ENCODE results near the gene POU2F3.

Gene POU2F3

GRCh38 chr11:120326845-120327281 lies 86.9 kb downstream of the POU2F3 start:
- H3K23ac ChIP-seq (ENCODE audit: low read length): no peak overlapping the region
- DNase-seq: no peak
- H3K79me2 ChIP-seq (ENCODE audit: control insufficient read depth, insufficient read depth, low read length): no peaks in the 10 kb centered on the region
- no peak overlapping the region for H2BK120ac ChIP-seq (ENCODE audit: low read depth, low read length)
- H2AK5ac ChIP-seq (ENCODE audit: low read length): no peak overlapping the region
- H4K5ac ChIP-seq (ENCODE audit: low read length): no peak overlapping the region
- H3K4me3 ChIP-seq (ENCODE audit: low read length): no peak overlapping the region
- no peak overlapping the region for H3K4ac ChIP-seq (ENCODE audit: low read depth, low read length)
- H3K27me3 ChIP-seq (ENCODE audit: insufficient read depth, low read length, poor library complexity): no peaks in the 10 kb centered on the region
- no peak overlapping the region for H3K18ac ChIP-seq (ENCODE audit: low read length)
- no peak overlapping the region for H2BK5ac ChIP-seq (ENCODE audit: low read length)
- no peak overlapping the region for H3K9ac ChIP-seq (ENCODE audit: low read length)
- H3K56ac ChIP-seq (ENCODE audit: low read length): no peak overlapping the region
- no CpG with 5 or more reads among the region's 4 CpGs for WGBS (ENCODE audit: extremely low coverage, insufficient coverage, low lambda C conversion rate)
- no peaks in the 10 kb centered on the region for H3K4me1 ChIP-seq (ENCODE audit: control insufficient read depth, low read depth, low read length)
- no peak overlapping the region for H4K8ac ChIP-seq (ENCODE audit: low read depth, low read length)
- no peak overlapping the region for H3K27ac ChIP-seq (ENCODE audit: low read depth, low read length)
- no peaks in the 10 kb centered on the region for H3K79me1 ChIP-seq (ENCODE audit: low read length)
- no peaks in the 10 kb centered on the region for H3K36me3 ChIP-seq (ENCODE audit: control insufficient read depth, insufficient read depth, low read length)
- H2BK15ac ChIP-seq (replicated peaks; ENCODE audit: low read depth): no peak overlapping the region
- H3K4me2 ChIP-seq (ENCODE audit: low read length): no peak overlapping the region

- Histone ChIP-seq H3K9ac (ENCODE audit: low read length) (no peak overlapping the region), H3K27ac (ENCODE audit: low read depth, low read length) (no peak overlapping the region), H3K4me3 (ENCODE audit: low read length) (no peak overlapping the region), H3K18ac (ENCODE audit: low read length) (no peak overlapping the region), H2BK120ac (ENCODE audit: low read depth, low read length) (no peak overlapping the region), H2AK5ac (ENCODE audit: low read length) (no peak overlapping the region), H3K4me2 (ENCODE audit: low read length) (no peak overlapping the region), H3K4me1 (ENCODE audit: control insufficient read depth, low read depth, low read length) (no peaks in the 10 kb centered on the region), H2BK15ac (replicated peaks; ENCODE audit: low read depth) (no peak overlapping the region), H3K56ac (ENCODE audit: low read length) (no peak overlapping the region), H3K79me1 (ENCODE audit: low read length) (no peaks in the 10 kb centered on the region), H3K36me3 (ENCODE audit: control insufficient read depth, insufficient read depth, low read length) (no peaks in the 10 kb centered on the region), H3K4ac (ENCODE audit: low read depth, low read length) (no peak overlapping the region), H2BK5ac (ENCODE audit: low read length) (no peak overlapping the region), H3K23ac (ENCODE audit: low read length) (no peak overlapping the region), H3K27me3 (ENCODE audit: insufficient read depth, low read length, poor library complexity) (no peaks in the 10 kb centered on the region), H3K79me2 (ENCODE audit: control insufficient read depth, insufficient read depth, low read length) (no peaks in the 10 kb centered on the region), H4K5ac (ENCODE audit: low read length) (no peak overlapping the region), H4K8ac (ENCODE audit: low read depth, low read length) (no peak overlapping the region)
- no CpG with 5 or more reads among the region's 4 CpGs for WGBS (ENCODE audit: extremely low coverage, insufficient coverage, low lambda C conversion rate)
- no peak for DNase-seq
These were observed 87.4 kb downstream of the POU2F3 start for GRCh38 chr11:120327311-120327710.

- H3K79me2 ChIP-seq (ENCODE audit: control insufficient read depth, insufficient read depth, low read length): no peaks in the 10 kb centered on the region
- no peak overlapping the region for H3K9ac ChIP-seq (ENCODE audit: low read length)
- DNase-seq: no peak
- no peak overlapping the region for H2BK15ac ChIP-seq (replicated peaks; ENCODE audit: low read depth)
- no peaks in the 10 kb centered on the region for H3K79me1 ChIP-seq (ENCODE audit: low read length)
- no peak overlapping the region for H3K27ac ChIP-seq (ENCODE audit: low read depth, low read length)
- no peak overlapping the region for H3K18ac ChIP-seq (ENCODE audit: low read length)
- no peak overlapping the region for H2BK5ac ChIP-seq (ENCODE audit: low read length)
- no peak overlapping the region for H3K23ac ChIP-seq (ENCODE audit: low read length)
- no peak overlapping the region for H3K56ac ChIP-seq (ENCODE audit: low read length)
- no peaks in the 10 kb centered on the region for H3K36me3 ChIP-seq (ENCODE audit: control insufficient read depth, insufficient read depth, low read length)
- WGBS (ENCODE audit: extremely low coverage, insufficient coverage, low lambda C conversion rate): 100% methylated on average over 2 of the region's 3 CpGs
- H4K5ac ChIP-seq (ENCODE audit: low read length): no peak overlapping the region
- no peaks in the 10 kb centered on the region for H3K4me1 ChIP-seq (ENCODE audit: control insufficient read depth, low read depth, low read length)
- no peak overlapping the region for H2BK120ac ChIP-seq (ENCODE audit: low read depth, low read length)
- H3K27me3 ChIP-seq (ENCODE audit: insufficient read depth, low read length, poor library complexity): no peaks in the 10 kb centered on the region
- no peak overlapping the region for H3K4me2 ChIP-seq (ENCODE audit: low read length)
- no peak overlapping the region for H3K4ac ChIP-seq (ENCODE audit: low read depth, low read length)
- no peak overlapping the region for H3K4me3 ChIP-seq (ENCODE audit: low read length)
- no peak overlapping the region for H2AK5ac ChIP-seq (ENCODE audit: low read length)
- no peak overlapping the region for H4K8ac ChIP-seq (ENCODE audit: low read depth, low read length)
These were observed 89.6 kb downstream of the POU2F3 start for GRCh38 chr11:120329556-120329955.

- no peaks in the 10 kb centered on the region for H3K36me3 ChIP-seq (ENCODE audit: control insufficient read depth, insufficient read depth, low read length)
- peaks cover 1% of the 10 kb centered on the region for H3K4me1 ChIP-seq (ENCODE audit: control insufficient read depth, low read depth, low read length)
- DNase-seq: no peak
- H3K18ac ChIP-seq (ENCODE audit: low read length): no peak overlapping the region
- WGBS (ENCODE audit: extremely low coverage, insufficient coverage, low lambda C conversion rate): no CpG with 5 or more reads among the region's 6 CpGs
- H4K8ac ChIP-seq (ENCODE audit: low read depth, low read length): no peak overlapping the region
- H2BK5ac ChIP-seq (ENCODE audit: low read length): no peak overlapping the region
- no peak overlapping the region for H3K56ac ChIP-seq (ENCODE audit: low read length)
- no peak overlapping the region for H3K4ac ChIP-seq (ENCODE audit: low read depth, low read length)
- no peak overlapping the region for H2BK120ac ChIP-seq (ENCODE audit: low read depth, low read length)
- no peak overlapping the region for H3K4me3 ChIP-seq (ENCODE audit: low read length)
- H3K4me2 ChIP-seq (ENCODE audit: low read length): no peak overlapping the region
- H3K27me3 ChIP-seq (ENCODE audit: insufficient read depth, low read length, poor library complexity): no peaks in the 10 kb centered on the region
- no peak overlapping the region for H3K23ac ChIP-seq (ENCODE audit: low read length)
- no peak overlapping the region for H2AK5ac ChIP-seq (ENCODE audit: low read length)
- no peak overlapping the region for H3K9ac ChIP-seq (ENCODE audit: low read length)
- no peak overlapping the region for H3K27ac ChIP-seq (ENCODE audit: low read depth, low read length)
- H3K79me2 ChIP-seq (ENCODE audit: control insufficient read depth, insufficient read depth, low read length): no peaks in the 10 kb centered on the region
- no peak overlapping the region for H4K5ac ChIP-seq (ENCODE audit: low read length)
- no peak overlapping the region for H2BK15ac ChIP-seq (replicated peaks; ENCODE audit: low read depth)
- no peaks in the 10 kb centered on the region for H3K79me1 ChIP-seq (ENCODE audit: low read length)
These were observed 90.1 kb downstream of the POU2F3 start for GRCh38 chr11:120330045-120330444.

- Histone ChIP-seq H3K27me3 (ENCODE audit: insufficient read depth, low read length, poor library complexity) (no peaks in the 10 kb centered on the region), H4K5ac (ENCODE audit: low read length) (no peak overlapping the region), H3K36me3 (ENCODE audit: control insufficient read depth, insufficient read depth, low read length) (no peaks in the 10 kb centered on the region), H2AK5ac (ENCODE audit: low read length) (no peak overlapping the region), H2BK15ac (replicated peaks; ENCODE audit: low read depth) (no peak overlapping the region), H3K9ac (ENCODE audit: low read length) (no peak overlapping the region), H3K4me1 (ENCODE audit: control insufficient read depth, low read depth, low read length) (peaks cover 3% of the 10 kb centered on the region), H3K56ac (ENCODE audit: low read length) (no peak overlapping the region), H4K8ac (ENCODE audit: low read depth, low read length) (no peak overlapping the region), H3K79me1 (ENCODE audit: low read length) (no peaks in the 10 kb centered on the region), H2BK5ac (ENCODE audit: low read length) (no peak overlapping the region), H3K4ac (ENCODE audit: low read depth, low read length) (no peak overlapping the region), H3K27ac (ENCODE audit: low read depth, low read length) (no peak overlapping the region), H3K79me2 (ENCODE audit: control insufficient read depth, insufficient read depth, low read length) (no peaks in the 10 kb centered on the region), H3K4me2 (ENCODE audit: low read length) (no peak overlapping the region), H3K23ac (ENCODE audit: low read length) (no peak overlapping the region), H3K18ac (ENCODE audit: low read length) (no peak overlapping the region), H3K4me3 (ENCODE audit: low read length) (no peak overlapping the region), H2BK120ac (ENCODE audit: low read depth, low read length) (no peak overlapping the region)
- no CpG with 5 or more reads among the region's 2 CpGs for WGBS (ENCODE audit: extremely low coverage, insufficient coverage, low lambda C conversion rate)
- DNase-seq: no peak
These were observed 91.5 kb downstream of the POU2F3 start for GRCh38 chr11:120331301-120331996.

Data from mesendoderm (in vitro differentiated cells).